GM12878 (cell line): ENCODE measurements around the gene SEC24D. TPM values are rescaled to one million over a fixed set of nuclear protein-coding genes. Genes with fewer than 3 reads are reported as not detected.
A peak's percentile ranks its signal among the peaks of the same experiment; 100 is the strongest.

Source experiments
- ATAC-seq: fragments of 200-7000 bp; cut with Tn5 transposase; 3 replicates; pipeline ENCODE4 v1.9.1; 2020; ENCODE audit warnings: mild to moderate bottlenecking, moderate library complexity
- BruUV-seq: library from RNA; stranded (reverse); fragments of 400-500 nt; replicated peaks from 2 replicates; lab custom pipeline; 2021; lab: Mats Ljungman, UMichigan
- CTCF ChIA-PET: fragments of 300-600 bp; sonication (Branson Sonifier 250); formaldehyde crosslinking; extraction: SDS; loops from one replicate; lab custom pipeline; 2021; ENCODE audit warnings: inconsistent platforms; lab: Yijun Ruan, JAX
- POLR2A ChIA-PET: fragments of 350-600 bp; formaldehyde crosslinking; extraction: SDS; loops from one replicate; lab custom pipeline; 2021; ENCODE audit warnings: inconsistent platforms; lab: Charles Lee
- RAD21 ChIA-PET: fragments of 300-600 bp; sonication (Branson Sonifier 250); formaldehyde crosslinking; loops from one replicate; lab custom pipeline; 2023; ENCODE audit warnings: antibody characterized with exemption; ENCODE audit not compliant: unreplicated experiment; lab: Charles Lee
- SMC1A ChIA-PET: fragments of 300-600 bp; sonication (Branson Sonifier 250); formaldehyde crosslinking; loops from one replicate; lab custom pipeline; 2023; ENCODE audit not compliant: unreplicated experiment, uncharacterized antibody; lab: Charles Lee
- DNase-seq: peaks from one replicate; pipeline ENCODE4 v3.0.0-alpha.2; 2011; ENCODE audit warnings: low read depth, low spot score
- FAIRE-seq: peaks from 3 replicates; lab custom pipeline; 2011; peaks lifted over from hg19 to GRCh38; lab: Jason Lieb, UNC
- H2AFZ ChIP-seq: 2 replicates; pipeline ENCODE4 v1.6.0; 2011; ENCODE audit warnings: low read depth, low read length, control low read depth; ENCODE audit not compliant: control insufficient read depth
- H3K27ac ChIP-seq: 2 replicates; pipeline ENCODE4 v1.5.1; 2011; ENCODE audit warnings: control low read depth; ENCODE audit not compliant: control insufficient read depth, insufficient read depth
- H3K27me3 ChIP-seq, 2 experiments: replicated peaks in 1 of 2; 2 replicates each; pipeline versions ENCODE4 v1.6.0 to v1.6.1; 2011; ENCODE audit warnings: low read length in 1 of 2; ENCODE audit not compliant: control insufficient read depth in 2 of 2, insufficient read depth in 2 of 2
- H3K36me3 ChIP-seq, 2 experiments: 2 replicates each; pipeline ENCODE4 v1.5.1; 2011; ENCODE audit warnings: low read length in 1 of 2; ENCODE audit not compliant: control insufficient read depth in 2 of 2, insufficient read depth in 2 of 2
- H3K4me1 ChIP-seq: 2 replicates; pipeline ENCODE4 v1.6.1; 2011; ENCODE audit warnings: mild to moderate bottlenecking, low read length, moderate library complexity, mixed read lengths; ENCODE audit not compliant: control insufficient read depth, insufficient read depth
- H3K4me2 ChIP-seq: 2 replicates; pipeline ENCODE4 v1.6.0; 2011; ENCODE audit warnings: control low read depth; ENCODE audit not compliant: control insufficient read depth, insufficient read depth
- H3K4me3 ChIP-seq: fragments of 200-600 bp; sonication (generic); 2 replicates; pipeline ENCODE4 v1.5.1; 2016
- H3K79me2 ChIP-seq: 2 replicates; pipeline ENCODE4 v1.6.0; 2011; ENCODE audit warnings: low read length; ENCODE audit not compliant: control insufficient read depth, insufficient read depth
- H3K9ac ChIP-seq: 2 replicates; pipeline ENCODE4 v1.8.0; 2011; ENCODE audit warnings: low read length, control low read depth, mixed read lengths; ENCODE audit not compliant: control insufficient read depth, insufficient read depth
- H3K9me3 ChIP-seq: replicated peaks from 3 replicates; pipeline ENCODE4 v1.5.1; 2011; ENCODE audit warnings: mild to moderate bottlenecking, low read length; ENCODE audit not compliant: control insufficient read depth, insufficient read depth
- H4K20me1 ChIP-seq: 2 replicates; pipeline ENCODE4 v1.6.0; 2011; ENCODE audit not compliant: control insufficient read depth, insufficient read depth
- CBX3 ChIP-seq: fragments of 200-600 bp; sonication (generic); IDR thresholded peaks from 2 replicates; pipeline ENCODE4 v1.6.1; 2016; ENCODE audit warnings: low read depth, borderline replicate concordance
- CREB1 ChIP-seq: IDR thresholded peaks from 2 replicates; pipeline ENCODE4 v1.6.1; 2012; ENCODE audit warnings: low read depth, mild to moderate bottlenecking, inconsistent platforms
- E4F1 ChIP-seq: fragments of 450-650 bp; IDR thresholded peaks from 2 replicates; pipeline ENCODE4 v1.6.1; 2018; ENCODE audit warnings: borderline replicate concordance, mild to moderate bottlenecking; ENCODE audit not compliant: partially characterized antibody
- ELK1 ChIP-seq: IDR thresholded peaks from 2 replicates; pipeline ENCODE4 v1.6.1; 2012; ENCODE audit warnings: low read depth, low read length, improper control_type of control experiment
- FOXM1 ChIP-seq: IDR thresholded peaks from 2 replicates; pipeline ENCODE4 v1.6.1; 2012; ENCODE audit warnings: low read depth, mild to moderate bottlenecking, inconsistent platforms, low read length, moderate library complexity
- KDM1A ChIP-seq: fragments of 200-600 bp; sonication (generic); IDR thresholded peaks from 2 replicates; pipeline ENCODE4 v1.6.1; 2016; ENCODE audit warnings: borderline replicate concordance
- MYB ChIP-seq: fragments of 150-350 bp; IDR thresholded peaks from 2 replicates; pipeline ENCODE4 v1.6.1; 2014; ENCODE audit warnings: mild to moderate bottlenecking, low read depth, low read length, borderline replicate concordance
- POU2F2 ChIP-seq: IDR thresholded peaks from 3 replicates; pipeline ENCODE4 v1.6.1; 2011; ENCODE audit warnings: low read depth, mild to moderate bottlenecking, low read length, borderline replicate concordance
- SIN3A ChIP-seq: IDR thresholded peaks from 2 replicates; pipeline ENCODE4 v1.6.1; 2012; ENCODE audit warnings: low read depth, low read length, improper control_type of control experiment
- STAT3 ChIP-seq: IDR thresholded peaks from 2 replicates; pipeline ENCODE4 v1.6.1; 2011; ENCODE audit warnings: low read depth, low read length, improper control_type of control experiment
- ZNF274 ChIP-seq: IDR thresholded peaks from one replicate; pipeline ENCODE4 v1.8.0; 2011; ENCODE audit not compliant: insufficient read length, insufficient read depth
- WGBS: methylation state at CpG from one replicate; pipeline ENCODE4 v1.1.6; 2016; ENCODE audit warnings: low lambda C conversion rate; ENCODE audit not compliant: insufficient replicate concordance, insufficient coverage; ENCODE audit errors: missing lambda C conversion rate; 5-methylcytosine and 5-hydroxymethylcytosine counted together
- in situ Hi-C: fragments of 300-500 bp; cut with MboI; formaldehyde crosslinking; loops from 9 replicates; pipeline ENCODE4 v1.14.3; 2018; ENCODE audit warnings: mixed read lengths
- intact Hi-C: fragments of 100-400 bp; cut with micrococcal nuclease; formaldehyde crosslinking; loops from one replicate; pipeline ENCODE4 v1.14.2; 2022; ENCODE audit not compliant: unreplicated experiment
- polyA plus RNA-seq, 11 experiments: library from polyadenylated mRNA; depleted of rRNA in 4 of 11; unstranded in 6 of 11; stranded (reverse) in 5 of 11; fragments of >200 nt; fragmentation: Nextera tagmentation in 4 of 11; fragmentation: Illumina TruSeq in 1 of 11; extraction: Ambion mirVana in 4 of 11; extraction: Trizol in 1 of 11; gene quantifications; 1 replicate in 1 of 11; 2 replicates in 10 of 11; pipeline versions ENCODE4 v1.2.1 to v1.2.3, GENCODE V29; 2011 to 2016; ENCODE audit warnings: inconsistent platforms in 2 of 11, missing spikeins in 2 of 11, low read depth in 1 of 11
- total RNA-seq, 4 experiments: library from RNA; depleted of rRNA in 3 of 4; stranded (reverse); fragments of >200 nt in 3 of 4; fragmentation: Illumina TruSeq in 1 of 4; extraction: Trizol in 1 of 4; gene quantifications; 2 replicates each; pipeline versions ENCODE4 v1.2.1 to v1.2.3, GENCODE V29; 2013 to 2021
- TF ChIP-seq, protein P1 (sequence below): IDR thresholded peaks from 2 replicates; pipeline ENCODE4 v1.6.1; 2011; ENCODE audit warnings: low read depth, low read length, improper control_type of control experiment, borderline replicate concordance
- TF ChIP-seq, protein P2 (sequence below): fragments of 450-650 bp; IDR thresholded peaks from 2 replicates; pipeline ENCODE4 v1.6.1; 2016; ENCODE audit warnings: mild to moderate bottlenecking
- TF ChIP-seq, protein P3 (sequence below), 3 experiments: IDR thresholded peaks in 2 of 3; conservative IDR thresholded peaks in 1 of 3; 2 replicates each; pipeline ENCODE4 v1.5.1; 2011; ENCODE audit warnings: low read depth in 3 of 3, low read length in 3 of 3, mild to moderate bottlenecking in 3 of 3, control low read depth in 2 of 3, moderate library complexity in 2 of 3, inconsistent platforms in 1 of 3, mixed read lengths in 1 of 3; ENCODE audit not compliant: control insufficient read depth in 2 of 3, insufficient read depth in 1 of 3; ENCODE audit errors: extremely low read depth in 1 of 3

SEC24D gene
- total and polyA plus RNA-seq, 10 of the 15 experiments (the other 5 are each of a cell fraction or from before 2014, with no cell fraction given) = 12.8 to 61.9 (median 25.6) TPM

GRCh38 chr4:118810991-118811764, 24.7 kb downstream of the SEC24D start:
- Histone ChIP-seq H3K9ac (no peak overlapping the region), H3K4me1 (no peaks in the 10 kb centered on the region), H4K20me1 (no peaks in the 10 kb centered on the region), H3K4me3 (no peak overlapping the region), H3K27me3 (no peaks in the 10 kb centered on the region), H3K9me3 (no peaks in the 10 kb centered on the region), H3K27ac (no peak overlapping the region), H3K4me2 (no peak overlapping the region), H3K79me2 (no peaks in the 10 kb centered on the region), H2AFZ (no peak overlapping the region), H3K36me3 (peaks cover 14 to 46% of the 10 kb centered on the region in 2 experiments)
- ATAC-seq (no peak), DNase-seq (no peak), FAIRE-seq (peak; percentile 18)
- RAD21 ChIA-PET = no interaction called here
- CTCF ChIA-PET = interaction anchor here (0.6 kb wide), 1 partner anchor 39 kb away, joined by 4 read pairs; no protein-coding TSS in a partner anchor
- POLR2A ChIA-PET = no interaction called here
- intact Hi-C loops = no loop called here
- WGBS = 92% methylated on average over 3 of the region's 3 CpGs
- BruUV-seq = no TSS peak
- in situ Hi-C loops = no loop called here
- SMC1A ChIA-PET = interaction anchor here (1.2 kb wide), 1 partner anchor 11 kb away, joined by 5 read pairs; no protein-coding TSS in a partner anchor
- TF ChIP-seq MYB = no peak
- no peak for TF ChIP-seq SIN3A
- no peak for TF ChIP-seq FOXM1
- no peak for TF ChIP-seq ELK1
- TF ChIP-seq, protein P1, sequence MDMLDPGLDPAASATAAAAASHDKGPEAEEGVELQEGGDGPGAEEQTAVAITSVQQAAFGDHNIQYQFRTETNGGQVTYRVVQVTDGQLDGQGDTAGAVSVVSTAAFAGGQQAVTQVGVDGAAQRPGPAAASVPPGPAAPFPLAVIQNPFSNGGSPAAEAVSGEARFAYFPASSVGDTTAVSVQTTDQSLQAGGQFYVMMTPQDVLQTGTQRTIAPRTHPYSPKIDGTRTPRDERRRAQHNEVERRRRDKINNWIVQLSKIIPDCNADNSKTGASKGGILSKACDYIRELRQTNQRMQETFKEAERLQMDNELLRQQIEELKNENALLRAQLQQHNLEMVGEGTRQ = no peak
- TF ChIP-seq CBX3 = no peak
- no peak for TF ChIP-seq ZNF274
- TF ChIP-seq, protein P2, sequence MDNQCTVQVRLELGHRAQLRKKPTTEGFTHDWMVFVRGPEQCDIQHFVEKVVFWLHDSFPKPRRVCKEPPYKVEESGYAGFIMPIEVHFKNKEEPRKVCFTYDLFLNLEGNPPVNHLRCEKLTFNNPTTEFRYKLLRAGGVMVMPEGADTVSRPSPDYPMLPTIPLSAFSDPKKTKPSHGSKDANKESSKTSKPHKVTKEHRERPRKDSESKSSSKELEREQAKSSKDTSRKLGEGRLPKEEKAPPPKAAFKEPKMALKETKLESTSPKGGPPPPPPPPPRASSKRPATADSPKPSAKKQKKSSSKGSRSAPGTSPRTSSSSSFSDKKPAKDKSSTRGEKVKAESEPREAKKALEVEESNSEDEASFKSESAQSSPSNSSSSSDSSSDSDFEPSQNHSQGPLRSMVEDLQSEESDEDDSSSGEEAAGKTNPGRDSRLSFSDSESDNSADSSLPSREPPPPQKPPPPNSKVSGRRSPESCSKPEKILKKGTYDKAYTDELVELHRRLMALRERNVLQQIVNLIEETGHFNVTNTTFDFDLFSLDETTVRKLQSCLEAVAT = no peak
- TF ChIP-seq E4F1 = no peak
- no peak for TF ChIP-seq STAT3
- no peak for TF ChIP-seq KDM1A
- TF ChIP-seq CREB1 = no peak
- no peak for TF ChIP-seq POU2F2
- TF ChIP-seq, protein P3, sequence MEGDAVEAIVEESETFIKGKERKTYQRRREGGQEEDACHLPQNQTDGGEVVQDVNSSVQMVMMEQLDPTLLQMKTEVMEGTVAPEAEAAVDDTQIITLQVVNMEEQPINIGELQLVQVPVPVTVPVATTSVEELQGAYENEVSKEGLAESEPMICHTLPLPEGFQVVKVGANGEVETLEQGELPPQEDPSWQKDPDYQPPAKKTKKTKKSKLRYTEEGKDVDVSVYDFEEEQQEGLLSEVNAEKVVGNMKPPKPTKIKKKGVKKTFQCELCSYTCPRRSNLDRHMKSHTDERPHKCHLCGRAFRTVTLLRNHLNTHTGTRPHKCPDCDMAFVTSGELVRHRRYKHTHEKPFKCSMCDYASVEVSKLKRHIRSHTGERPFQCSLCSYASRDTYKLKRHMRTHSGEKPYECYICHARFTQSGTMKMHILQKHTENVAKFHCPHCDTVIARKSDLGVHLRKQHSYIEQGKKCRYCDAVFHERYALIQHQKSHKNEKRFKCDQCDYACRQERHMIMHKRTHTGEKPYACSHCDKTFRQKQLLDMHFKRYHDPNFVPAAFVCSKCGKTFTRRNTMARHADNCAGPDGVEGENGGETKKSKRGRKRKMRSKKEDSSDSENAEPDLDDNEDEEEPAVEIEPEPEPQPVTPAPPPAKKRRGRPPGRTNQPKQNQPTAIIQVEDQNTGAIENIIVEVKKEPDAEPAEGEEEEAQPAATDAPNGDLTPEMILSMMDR (IDR thresholded peaks at IDR 0.05 in 2 of 3, conservative IDR thresholded peaks at IDR 0.05 in 1 of 3; ENCODE audit: control insufficient read depth in 2 of 3, extremely low read depth in 1 of 3, insufficient read depth in 1 of 3, low read depth in 3 of 3, low read length in 3 of 3) = no peak
